T-helper 1 cell treated with Interleukin-12 subunit alpha and Interleukin-12 subunit beta and Interleukin-4 antibody, amounts not matched to agents 30 μg/mL and 1 μg/mL, for 36 hours (primary cell): Measurements from ENCODE around the gene SPDYE3.
A peak's percentile ranks its signal among the peaks of the same experiment; 100 is the strongest.
"Not testable (repeated sequence)": the region's sequence is repeated elsewhere in the genome, so short reads cannot be mapped to it uniquely, and the experiment has no call there.

Experiments used
- H3K27ac Mint-ChIP-seq: one replicate; pipeline ENCODE4 v1.8.0; 2021; ENCODE audit warnings: mild to moderate bottlenecking, mixed read lengths
- H3K27me3 Mint-ChIP-seq: one replicate; pipeline ENCODE4 v1.8.0; 2021; ENCODE audit warnings: low read depth, mixed read lengths
- H3K36me3 Mint-ChIP-seq: one replicate; pipeline ENCODE4 v1.8.0; 2021; ENCODE audit warnings: low read depth, mixed read lengths
- H3K4me1 Mint-ChIP-seq: one replicate; pipeline ENCODE4 v1.8.0; 2021; ENCODE audit warnings: low read depth, mixed read lengths
- H3K4me3 Mint-ChIP-seq: one replicate; pipeline ENCODE4 v1.8.0; 2021; ENCODE audit warnings: mild to moderate bottlenecking, moderate library complexity, mixed read lengths
- H3K9me3 Mint-ChIP-seq: one replicate; pipeline ENCODE4 v1.8.0; 2021; ENCODE audit warnings: mixed read lengths

The SPDYE3 gene

DNA sequence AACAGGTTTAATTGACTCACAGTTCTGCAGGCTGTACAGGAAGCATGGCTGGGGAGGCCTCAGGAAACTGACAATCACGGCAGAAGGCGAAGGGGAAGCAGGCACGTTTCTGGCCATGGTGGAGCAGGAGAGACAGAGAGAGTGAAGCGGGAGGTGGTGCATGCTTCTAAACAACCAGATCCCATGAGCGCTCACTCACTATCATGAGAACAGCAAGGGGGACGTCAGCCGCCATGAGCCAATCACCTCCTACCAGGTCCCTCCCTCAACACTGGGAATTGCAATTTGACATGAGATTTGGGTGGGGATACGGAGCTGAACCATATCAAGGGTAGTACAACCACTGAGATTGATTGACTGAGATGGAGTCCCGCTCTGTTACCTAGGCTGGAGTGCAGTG is 18.2 kb downstream of the SPDYE3 start:
- not testable (repeated sequence) for H3K4me1 Mint-ChIP-seq
- H3K36me3 Mint-ChIP-seq, result peaks cover 16% of the 10 kb centered on the region

GRCh38 chr7:100326914-100327313 is 19.4 kb downstream of the SPDYE3 start:
- H3K4me3 Mint-ChIP-seq, H3K27me3 Mint-ChIP-seq, H3K9me3 Mint-ChIP-seq, H3K4me1 Mint-ChIP-seq, H3K27ac Mint-ChIP-seq: not testable (repeated sequence)
- peaks cover 16% of the 10 kb centered on the region for H3K36me3 Mint-ChIP-seq

More for the DNA sequence above, 18.2 kb downstream of the SPDYE3 start:
- H3K27ac Mint-ChIP-seq, H3K4me3 Mint-ChIP-seq, H3K9me3 Mint-ChIP-seq, H3K27me3 Mint-ChIP-seq: not testable (repeated sequence)

GRCh38 chr7:100335566-100336466 is 28.3 kb downstream of the SPDYE3 start:
- not testable (repeated sequence) for H3K27me3 Mint-ChIP-seq, H3K9me3 Mint-ChIP-seq
- H3K36me3 Mint-ChIP-seq, result peaks cover 19% of the 10 kb centered on the region
- H3K27ac Mint-ChIP-seq, result peak overlapping the region; percentile 98
- H3K4me3 Mint-ChIP-seq, result peak overlapping the region; percentile 95
- H3K4me1 Mint-ChIP-seq, result peaks cover 20% of the 10 kb centered on the region

- H3K4me3 Mint-ChIP-seq, H3K27ac Mint-ChIP-seq, H3K27me3 Mint-ChIP-seq, H3K9me3 Mint-ChIP-seq: not testable (repeated sequence)
- Mint-ChIP-seq H3K36me3 (peaks cover 28% of the 10 kb centered on the region), H3K4me1 (peaks cover 24% of the 10 kb centered on the region)
Observed at GRCh38 chr7:100338083-100338696, 30.7 kb downstream of the SPDYE3 start.

DNA sequence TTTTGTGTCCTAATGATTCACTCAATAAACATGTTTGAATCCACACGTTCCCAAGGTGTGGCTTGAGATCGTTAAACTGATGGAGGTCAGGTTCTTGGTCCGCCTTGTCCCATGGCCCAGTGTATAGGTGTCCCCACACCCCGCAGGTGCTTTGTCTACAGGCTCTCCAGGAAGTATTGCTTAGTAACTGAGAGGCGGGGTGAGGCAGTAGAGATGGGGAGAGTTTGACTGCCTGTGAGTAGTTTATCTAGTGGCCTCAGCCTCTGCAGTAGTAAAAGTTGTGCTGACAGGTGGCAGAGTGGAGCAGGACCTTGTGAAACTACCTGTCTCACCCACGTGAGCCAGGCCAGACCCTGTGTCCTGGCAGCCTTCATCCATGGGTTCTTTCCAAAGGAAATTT is 33.8 kb downstream of the SPDYE3 start:
- Mint-ChIP-seq H3K36me3 (peaks cover 30% of the 10 kb centered on the region), H3K4me1 (peaks cover 37% of the 10 kb centered on the region)
- H3K4me3 Mint-ChIP-seq, H3K9me3 Mint-ChIP-seq, H3K27me3 Mint-ChIP-seq, H3K27ac Mint-ChIP-seq: not testable (repeated sequence)

DNA sequence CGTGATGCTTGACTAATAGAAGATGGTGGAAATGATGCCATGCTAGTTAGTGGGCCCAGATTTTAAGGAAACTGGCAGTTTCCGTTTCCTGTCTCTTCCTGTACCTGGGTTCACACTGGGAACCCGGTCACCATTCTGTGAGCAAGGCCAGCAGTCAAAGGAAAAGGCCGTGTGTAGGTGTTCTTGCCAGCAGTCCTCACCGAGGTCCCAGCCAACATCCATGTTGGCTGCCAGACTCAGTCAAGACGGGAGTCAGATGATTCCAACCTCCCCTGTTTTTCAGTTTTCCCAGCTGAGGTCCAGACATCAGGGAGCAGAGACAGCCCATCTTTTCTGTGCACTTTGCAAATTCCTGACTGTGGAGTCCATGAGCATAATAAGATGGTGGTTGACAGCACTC is 35.3 kb downstream of the SPDYE3 start:
- no peaks in the 10 kb centered on the region for H3K27me3 Mint-ChIP-seq
- peaks cover 37% of the 10 kb centered on the region for H3K36me3 Mint-ChIP-seq
- peaks cover 33% of the 10 kb centered on the region for H3K4me1 Mint-ChIP-seq
- H3K9me3 Mint-ChIP-seq, result no peaks in the 10 kb centered on the region
- H3K27ac Mint-ChIP-seq, result no peak overlapping the region
- H3K4me3 Mint-ChIP-seq, result no peak overlapping the region

GRCh38 chr7:100344124-100344559 is 36.6 kb downstream of the SPDYE3 start:
- Mint-ChIP-seq H3K4me1 (peaks cover 27% of the 10 kb centered on the region), H3K27ac (peak overlapping the region; percentile 92), H3K36me3 (peaks cover 36% of the 10 kb centered on the region)
- H3K27me3 Mint-ChIP-seq, H3K4me3 Mint-ChIP-seq, H3K9me3 Mint-ChIP-seq: not testable (repeated sequence)

- H3K36me3 Mint-ChIP-seq, result peaks cover 38% of the 10 kb centered on the region
- not testable (repeated sequence) for H3K9me3 Mint-ChIP-seq, H3K27me3 Mint-ChIP-seq
- peak overlapping the region; percentile 79 for H3K4me3 Mint-ChIP-seq
- H3K4me1 Mint-ChIP-seq, result peaks cover 26% of the 10 kb centered on the region
- peak overlapping the region; percentile 92 for H3K27ac Mint-ChIP-seq
Observed at GRCh38 chr7:100344560-100345287, 37.2 kb downstream of the SPDYE3 start.

DNA sequence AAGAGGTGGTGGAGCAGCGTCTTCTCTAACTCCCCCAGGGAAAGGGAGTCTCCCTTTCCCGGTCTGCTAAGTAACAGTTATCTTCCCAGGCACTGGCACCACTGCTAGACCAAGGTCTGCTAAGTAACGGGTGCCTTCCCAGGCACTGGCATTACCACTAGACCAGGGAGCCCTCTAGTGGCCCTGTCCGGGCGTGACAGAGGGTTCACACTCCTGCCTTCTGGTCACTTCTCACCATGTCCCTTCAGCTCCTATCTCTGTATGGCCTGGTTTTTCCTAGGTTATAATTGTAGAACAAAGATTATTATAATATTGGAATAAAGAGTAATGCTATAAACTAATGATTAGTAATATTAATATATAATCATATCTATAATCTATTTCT is 37.8 kb downstream of the SPDYE3 start:
- peak overlapping the region; percentile 92 for H3K27ac Mint-ChIP-seq
- H3K4me1 Mint-ChIP-seq, result peaks cover 27% of the 10 kb centered on the region
- not testable (repeated sequence) for H3K9me3 Mint-ChIP-seq, H3K27me3 Mint-ChIP-seq
- H3K4me3 Mint-ChIP-seq, result peak overlapping the region; percentile 79
- peaks cover 41% of the 10 kb centered on the region for H3K36me3 Mint-ChIP-seq

DNA sequence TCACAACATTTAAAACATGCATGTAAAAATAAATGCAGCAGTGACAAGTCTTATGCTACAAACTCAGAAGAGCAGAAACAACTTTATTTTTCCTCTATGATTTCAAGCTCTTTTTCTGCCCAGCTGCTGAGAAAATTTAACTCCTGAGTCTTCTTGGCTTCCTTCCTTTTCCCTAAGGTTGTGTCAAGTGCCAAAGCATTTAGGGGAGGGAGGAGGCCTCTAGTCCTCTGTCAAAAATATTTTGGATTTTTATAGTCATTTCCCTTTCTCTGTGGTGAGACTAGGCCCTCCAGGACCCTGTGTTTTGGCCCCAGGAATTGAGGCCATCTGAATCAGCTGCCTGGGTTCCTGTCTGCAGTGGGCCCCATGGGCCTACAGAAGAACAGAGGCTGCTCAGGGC is 39.4 kb downstream of the SPDYE3 start:
- Mint-ChIP-seq H3K36me3 (peaks cover 44% of the 10 kb centered on the region), H3K27ac (no peak overlapping the region), H3K9me3 (no peaks in the 10 kb centered on the region), H3K4me1 (peaks cover 31% of the 10 kb centered on the region), H3K4me3 (no peak overlapping the region), H3K27me3 (no peaks in the 10 kb centered on the region)

DNA sequence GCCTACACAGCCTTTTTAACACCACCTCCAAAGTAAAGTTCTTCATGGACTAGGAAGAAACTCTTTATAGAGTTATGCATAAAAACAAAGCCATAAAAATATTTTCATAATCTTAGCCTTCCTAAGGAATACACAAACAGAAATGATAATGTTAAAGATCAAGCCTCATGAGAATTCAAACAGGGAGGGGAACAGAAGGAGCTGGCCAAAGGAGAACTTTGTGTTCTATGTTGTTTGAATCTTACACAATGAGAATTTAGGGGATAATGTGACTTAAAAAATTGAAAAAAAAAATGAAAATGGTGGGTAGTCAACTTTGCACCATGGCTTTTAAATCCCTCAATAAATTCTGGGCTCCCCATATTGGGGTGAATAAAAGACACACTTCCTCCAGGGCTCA is 41.3 kb downstream of the SPDYE3 start:
- peaks cover 34% of the 10 kb centered on the region for H3K4me1 Mint-ChIP-seq
- H3K36me3 Mint-ChIP-seq, result peaks cover 45% of the 10 kb centered on the region
- no peaks in the 10 kb centered on the region for H3K27me3 Mint-ChIP-seq
- no peak overlapping the region for H3K27ac Mint-ChIP-seq
- no peak overlapping the region for H3K4me3 Mint-ChIP-seq
- H3K9me3 Mint-ChIP-seq, result no peaks in the 10 kb centered on the region

DNA sequence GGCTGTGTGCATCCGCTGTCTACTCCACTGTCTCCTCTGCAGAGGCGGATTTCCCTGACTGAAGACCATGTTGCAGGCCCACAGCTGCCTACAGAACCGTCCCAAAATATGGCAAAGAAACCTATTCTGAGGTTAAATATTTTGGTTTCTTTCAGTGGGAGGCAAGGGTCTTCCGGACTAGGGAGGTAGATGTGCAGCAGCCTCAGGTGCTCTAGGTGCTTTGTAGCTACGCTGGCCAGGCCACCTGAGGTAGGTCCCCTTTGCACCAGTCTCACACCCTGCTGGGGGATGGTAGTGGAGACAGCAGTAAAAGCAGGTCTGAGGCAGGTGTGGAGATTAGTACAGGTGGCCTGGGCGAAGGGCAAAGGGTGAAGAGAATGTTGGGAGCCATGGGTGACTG is 42.3 kb downstream of the SPDYE3 start:
- H3K9me3 Mint-ChIP-seq, result no peaks in the 10 kb centered on the region
- no peak overlapping the region for H3K4me3 Mint-ChIP-seq
- H3K27me3 Mint-ChIP-seq, result no peaks in the 10 kb centered on the region
- peaks cover 44% of the 10 kb centered on the region for H3K36me3 Mint-ChIP-seq
- peaks cover 26% of the 10 kb centered on the region for H3K4me1 Mint-ChIP-seq
- peak overlapping the region; percentile 47 for H3K27ac Mint-ChIP-seq

- Mint-ChIP-seq H3K4me3 (no peak overlapping the region), H3K36me3 (peaks cover 47% of the 10 kb centered on the region), H3K4me1 (peaks cover 17% of the 10 kb centered on the region)
Observed at GRCh38 chr7:100351657-100352058, 44.2 kb downstream of the SPDYE3 start.

GRCh38 chr7:100352230-100352781 is 44.8 kb downstream of the SPDYE3 start:
- H3K27ac Mint-ChIP-seq, H3K27me3 Mint-ChIP-seq, H3K4me3 Mint-ChIP-seq: not testable (repeated sequence)

More at GRCh38 chr7:100351657-100352058, 44.2 kb downstream of the SPDYE3 start:
- Mint-ChIP-seq H3K27me3 (no peaks in the 10 kb centered on the region), H3K9me3 (no peaks in the 10 kb centered on the region), H3K27ac (peak overlapping the region; percentile 52)

More at GRCh38 chr7:100352230-100352781, 44.8 kb downstream of the SPDYE3 start:
- peaks cover 17% of the 10 kb centered on the region for H3K4me1 Mint-ChIP-seq
- not testable (repeated sequence) for H3K9me3 Mint-ChIP-seq
- peaks cover 46% of the 10 kb centered on the region for H3K36me3 Mint-ChIP-seq
